ENCODE results near the gene ANKK1. TPM values are rescaled to one million over a fixed set of nuclear protein-coding genes. Genes with fewer than 3 reads are reported as not detected.

The ANKK1 gene
- polyA plus RNA-seq, 3 donors: 0.07 to 0.09 TPM; not detected in 1

GRCh38 chr11:113370634-113371033 lies 16.9 kb upstream of the ANKK1 start:
- no peaks in the 10 kb centered on the region for H3K36me3 Mint-ChIP-seq
- intact Hi-C loops (cut with micrococcal nuclease): no loop called here
- no peak overlapping the region for H3K4me3 ChIP-seq (replicated peaks in 1 of 3; ENCODE audit: low read depth in 2 of 3, low read length in 3 of 3)
- no peaks in the 10 kb centered on the region for H3K9me3 ChIP-seq (replicated peaks in 1 of 2; ENCODE audit: control insufficient read depth in 1 of 2, insufficient read depth in 1 of 2, low read length in 2 of 2)
- no peak overlapping the region for H3K4me3 Mint-ChIP-seq
- no peak overlapping the region for H3K4me2 ChIP-seq (replicated peaks; ENCODE audit: extremely low read depth, low read length, poor library complexity, severe bottlenecking)
- H3K27me3 ChIP-seq (ENCODE audit: control insufficient read depth in 2 of 2, insufficient read depth in 2 of 2, low read length in 2 of 2): no peaks in the 10 kb centered on the region
- no peak overlapping the region for H3K27ac ChIP-seq (ENCODE audit: low read depth in 1 of 2, low read length in 2 of 2)
- H3K9me3 Mint-ChIP-seq: no peaks in the 10 kb centered on the region
- no peaks in the 10 kb centered on the region for H3K79me2 ChIP-seq (ENCODE audit: insufficient read depth, low read length)
- no peaks in the 10 kb centered on the region for H4K20me1 ChIP-seq (ENCODE audit: insufficient read depth, low read length)
- DNase-seq: no peak
- no peaks in the 10 kb centered on the region for H3K36me3 ChIP-seq (replicated peaks in 1 of 2; ENCODE audit: control insufficient read depth in 1 of 2, insufficient read depth in 2 of 2, low read length in 2 of 2)
- no peak overlapping the region for H3K27ac Mint-ChIP-seq
- no peaks in the 10 kb centered on the region for H3K4me1 Mint-ChIP-seq
- H2AFZ ChIP-seq (ENCODE audit: insufficient read depth, low read depth, low read length, poor library complexity, severe bottlenecking): no peak overlapping the region
- H3K9ac ChIP-seq (ENCODE audit: insufficient read depth, low read length, poor library complexity, severe bottlenecking): no peak overlapping the region
- no peaks in the 10 kb centered on the region for H3K4me1 ChIP-seq (ENCODE audit: control insufficient read depth in 1 of 2, insufficient read depth in 2 of 2, low read length in 2 of 2)
- TF ChIP-seq, protein P1, sequence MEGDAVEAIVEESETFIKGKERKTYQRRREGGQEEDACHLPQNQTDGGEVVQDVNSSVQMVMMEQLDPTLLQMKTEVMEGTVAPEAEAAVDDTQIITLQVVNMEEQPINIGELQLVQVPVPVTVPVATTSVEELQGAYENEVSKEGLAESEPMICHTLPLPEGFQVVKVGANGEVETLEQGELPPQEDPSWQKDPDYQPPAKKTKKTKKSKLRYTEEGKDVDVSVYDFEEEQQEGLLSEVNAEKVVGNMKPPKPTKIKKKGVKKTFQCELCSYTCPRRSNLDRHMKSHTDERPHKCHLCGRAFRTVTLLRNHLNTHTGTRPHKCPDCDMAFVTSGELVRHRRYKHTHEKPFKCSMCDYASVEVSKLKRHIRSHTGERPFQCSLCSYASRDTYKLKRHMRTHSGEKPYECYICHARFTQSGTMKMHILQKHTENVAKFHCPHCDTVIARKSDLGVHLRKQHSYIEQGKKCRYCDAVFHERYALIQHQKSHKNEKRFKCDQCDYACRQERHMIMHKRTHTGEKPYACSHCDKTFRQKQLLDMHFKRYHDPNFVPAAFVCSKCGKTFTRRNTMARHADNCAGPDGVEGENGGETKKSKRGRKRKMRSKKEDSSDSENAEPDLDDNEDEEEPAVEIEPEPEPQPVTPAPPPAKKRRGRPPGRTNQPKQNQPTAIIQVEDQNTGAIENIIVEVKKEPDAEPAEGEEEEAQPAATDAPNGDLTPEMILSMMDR (IDR thresholded peaks at IDR 0.05): no peak
- 57% methylated on average over 1 of the region's 5 CpGs for WGBS (ENCODE audit: insufficient coverage)
- H3K27me3 Mint-ChIP-seq (ENCODE audit: low read depth in 3 of 3): peaks cover 0 to 1% (median 0%) of the 10 kb centered on the region in 3 donors

DNA sequence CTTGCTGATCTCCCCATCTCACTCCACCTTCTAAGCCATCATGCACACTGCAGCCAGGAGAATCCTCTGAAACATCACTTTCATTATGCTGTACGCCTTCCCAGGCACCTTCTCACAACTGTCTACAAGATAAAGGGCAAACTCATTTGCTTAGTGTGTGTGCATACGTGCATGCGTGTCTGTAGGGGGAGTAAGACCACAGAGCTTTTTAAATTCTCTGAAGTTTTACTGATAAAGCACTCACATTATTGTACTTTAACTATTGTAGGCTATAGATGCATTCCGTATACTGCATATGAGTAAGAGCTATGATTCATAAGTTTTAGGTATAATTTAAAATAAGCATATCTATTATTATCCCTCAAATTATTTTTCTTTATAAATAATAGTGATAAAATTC lies 15.3 kb upstream of the ANKK1 start:
- Histone ChIP-seq H3K4me3 (replicated peaks in 1 of 3; ENCODE audit: low read depth in 2 of 3, low read length in 3 of 3) (no peak overlapping the region), H2AFZ (ENCODE audit: insufficient read depth, low read depth, low read length, poor library complexity, severe bottlenecking) (no peak overlapping the region), H4K20me1 (ENCODE audit: insufficient read depth, low read length) (no peaks in the 10 kb centered on the region), H3K9ac (ENCODE audit: insufficient read depth, low read length, poor library complexity, severe bottlenecking) (no peak overlapping the region), H3K4me2 (replicated peaks; ENCODE audit: extremely low read depth, low read length, poor library complexity, severe bottlenecking) (no peak overlapping the region), H3K36me3 (replicated peaks in 1 of 2; ENCODE audit: control insufficient read depth in 1 of 2, insufficient read depth in 2 of 2, low read length in 2 of 2) (no peaks in the 10 kb centered on the region), H3K27ac (ENCODE audit: low read depth in 1 of 2, low read length in 2 of 2) (no peak overlapping the region), H3K4me1 (ENCODE audit: control insufficient read depth in 1 of 2, insufficient read depth in 2 of 2, low read length in 2 of 2) (no peaks in the 10 kb centered on the region), H3K79me2 (ENCODE audit: insufficient read depth, low read length) (no peaks in the 10 kb centered on the region), H3K9me3 (replicated peaks in 1 of 2; ENCODE audit: control insufficient read depth in 1 of 2, insufficient read depth in 1 of 2, low read length in 2 of 2) (no peaks in the 10 kb centered on the region), H3K27me3 (ENCODE audit: control insufficient read depth in 2 of 2, insufficient read depth in 2 of 2, low read length in 2 of 2) (no peaks in the 10 kb centered on the region)
- no peak for DNase-seq
- Mint-ChIP-seq H3K9me3 (no peaks in the 10 kb centered on the region), H3K36me3 (no peaks in the 10 kb centered on the region), H3K4me3 (no peak overlapping the region), H3K27ac (no peak overlapping the region), H3K27me3 (ENCODE audit: low read depth in 3 of 3) (peaks cover 0 to 1% (median 0%) of the 10 kb centered on the region in 3 donors), H3K4me1 (peaks cover 2% of the 10 kb centered on the region)
- intact Hi-C loops (cut with micrococcal nuclease): no loop called here
- no CpG with 5 or more reads among the region's 4 CpGs for WGBS (ENCODE audit: insufficient coverage)
- TF ChIP-seq, protein P1 (IDR thresholded peaks at IDR 0.05): no peak

Measured in CD14-positive monocyte (primary cell).